ENCODE data around the gene DNAH1.

GRCh38 chr3:52302426-52303145 is 13.5 kb upstream of the DNAH1 start:
- TF ChIP-seq EZH2phosphoT487 (IDR thresholded peaks at IDR 0.05; ENCODE audit: borderline replicate concordance) = no peak
- no peak for TF ChIP-seq CEBPB (IDR thresholded peaks at IDR 0.05; ENCODE audit: low read depth)
- TF ChIP-seq POLR2A (IDR thresholded peaks at IDR 0.05; ENCODE audit: borderline replicate concordance, extremely low read depth, insufficient read depth, insufficient read length) = no peak
- TF ChIP-seq EGR1 (IDR thresholded peaks at IDR 0.05; ENCODE audit: low read depth) = no peak
- TF ChIP-seq CTCF (IDR thresholded peaks at IDR 0.05 in 2 of 3, conservative IDR thresholded peaks at IDR 0.05 in 1 of 3; ENCODE audit: borderline replicate concordance in 1 of 3, insufficient read depth in 1 of 3, low read depth in 2 of 3, low read length in 2 of 3) = no peak
- TF ChIP-seq TCF7L2 (IDR thresholded peaks at IDR 0.05; ENCODE audit: borderline replicate concordance, extremely low read depth, insufficient read depth, insufficient read length) = no peak
- TF ChIP-seq SRF (IDR thresholded peaks at IDR 0.05; ENCODE audit: low read depth) = no peak
- TF ChIP-seq SP1 (IDR thresholded peaks at IDR 0.05; ENCODE audit: low read depth) = no peak
